ENCODE results near the gene MUC4.
"Not testable (repeated sequence)": the region's sequence is repeated elsewhere in the genome, so short reads cannot be mapped to it uniquely, and the experiment has no call there.

MUC4 gene

GRCh38 chr3:195762611-195763010 is 49.1 kb downstream of the MUC4 start:
- no peak for DNase-seq (ENCODE audit: low read depth)

GRCh38 chr3:195762249-195762585 is 49.5 kb downstream of the MUC4 start:
- no peak for DNase-seq (ENCODE audit: low read depth)

- DNase-seq (ENCODE audit: low read depth), result no peak
Observed at GRCh38 chr3:195761567-195762248, 50.0 kb downstream of the MUC4 start.

- DNase-seq (ENCODE audit: low read depth), result no peak
Observed at GRCh38 chr3:195761123-195761566, 50.6 kb downstream of the MUC4 start.

GRCh38 chr3:195760345-195761122 is 51.2 kb downstream of the MUC4 start:
- no peak for DNase-seq (ENCODE audit: low read depth)

GRCh38 chr3:195758721-195759353 is 52.9 kb downstream of the MUC4 start:
- no peak for DNase-seq (ENCODE audit: low read depth)

GRCh38 chr3:195757827-195758226 is 53.9 kb downstream of the MUC4 start:
- no peak for DNase-seq (ENCODE audit: low read depth)

GRCh38 chr3:195757438-195757770 is 54.3 kb downstream of the MUC4 start:
- no peak for DNase-seq (ENCODE audit: low read depth)

GRCh38 chr3:195755791-195756676 is 55.7 kb downstream of the MUC4 start:
- DNase-seq (ENCODE audit: low read depth), result no peak

GRCh38 chr3:195755391-195755790 is 56.3 kb downstream of the MUC4 start:
- no peak for DNase-seq (ENCODE audit: low read depth)

- no peak for DNase-seq (ENCODE audit: low read depth)
Observed at GRCh38 chr3:195754906-195755305, 56.8 kb downstream of the MUC4 start.

- DNase-seq (ENCODE audit: low read depth), result no peak
Observed at GRCh38 chr3:195754141-195754540, 57.6 kb downstream of the MUC4 start.

- DNase-seq (ENCODE audit: low read depth), result no peak
Observed at GRCh38 chr3:195753581-195753980, 58.1 kb downstream of the MUC4 start.

GRCh38 chr3:195752546-195753331 is 59.0 kb downstream of the MUC4 start:
- DNase-seq (ENCODE audit: low read depth), result no peak

- DNase-seq (ENCODE audit: low read depth), result no peak
Observed at GRCh38 chr3:195752066-195752465, 59.7 kb downstream of the MUC4 start.

GRCh38 chr3:195751560-195751959 is 60.2 kb downstream of the MUC4 start:
- no peak for DNase-seq (ENCODE audit: low read depth)

- no peak for DNase-seq (ENCODE audit: low read depth)
Observed at GRCh38 chr3:195750797-195751520, 60.8 kb downstream of the MUC4 start.

GRCh38 chr3:195749101-195749500 is 62.6 kb downstream of the MUC4 start:
- DNase-seq (ENCODE audit: low read depth), result not testable (repeated sequence)

GRCh38 chr3:195748661-195749060 is 63.1 kb downstream of the MUC4 start:
- DNase-seq (ENCODE audit: low read depth), result no peak

- no peak for DNase-seq (ENCODE audit: low read depth)
Observed at GRCh38 chr3:195746751-195747150, 65.0 kb downstream of the MUC4 start.

GRCh38 chr3:195746346-195746745 is 65.4 kb downstream of the MUC4 start:
- DNase-seq (ENCODE audit: low read depth), result no peak
